RWPE2 (cell line): ENCODE measurements around the gene NUP133.

Source experiments
- ATAC-seq: fragments of 200-7000 bp; cut with Tn5 transposase; 3 replicates; pipeline ENCODE4 v1.9.1; 2021; ENCODE audit warnings: low read depth
- DNase-seq: peaks from one replicate; pipeline ENCODE4 v3.0.0-alpha.2; 2020; ENCODE audit warnings: low spot score
- H3K27ac ChIP-seq: fragments of 450-650 bp; 2 replicates; pipeline ENCODE4 v1.5.1; 2017; ENCODE audit warnings: mild to moderate bottlenecking; ENCODE audit not compliant: poor library complexity, severe bottlenecking
- H3K27me3 ChIP-seq: fragments of 250-450 bp; sonication (Bioruptor Pico); 2 replicates; pipeline ENCODE4 v1.5.1; 2021; ENCODE audit warnings: mild to moderate bottlenecking, moderate library complexity; ENCODE audit not compliant: insufficient read depth, poor library complexity, severe bottlenecking
- H3K36me3 ChIP-seq: fragments of 250-450 bp; sonication (Bioruptor Pico); 2 replicates; pipeline ENCODE4 v1.5.1; 2020; ENCODE audit warnings: low read depth, mild to moderate bottlenecking, moderate library complexity
- H3K4me1 ChIP-seq: fragments of 250-450 bp; sonication (Bioruptor Pico); 2 replicates; pipeline ENCODE4 v1.5.1; 2021; ENCODE audit warnings: mild to moderate bottlenecking, moderate library complexity; ENCODE audit not compliant: insufficient read depth, poor library complexity, severe bottlenecking
- H3K4me3 ChIP-seq: fragments of 250-450 bp; sonication (Bioruptor Pico); 2 replicates; pipeline ENCODE4 v1.5.1; 2021; ENCODE audit warnings: mild to moderate bottlenecking, moderate library complexity; ENCODE audit not compliant: severe bottlenecking
- H3K9me3 ChIP-seq: fragments of 250-450 bp; sonication (Bioruptor Pico); 2 replicates; pipeline ENCODE4 v1.5.1; 2021; ENCODE audit warnings: mild to moderate bottlenecking, moderate library complexity; ENCODE audit not compliant: severe bottlenecking
- TF ChIP-seq, protein P1 (sequence below): fragments of 450-650 bp; IDR thresholded peaks from one replicate; pipeline ENCODE4 v1.5.1; 2017; ENCODE audit warnings: mild to moderate bottlenecking, moderate library complexity; ENCODE audit not compliant: poor library complexity, severe bottlenecking

NUP133 gene

GRCh38 chr1:229538945-229539344 is 30.8 kb upstream of the NUP133 start:
- no peaks in the 10 kb centered on the region for H3K9me3 ChIP-seq
- no peaks in the 10 kb centered on the region for H3K27me3 ChIP-seq
- TF ChIP-seq, protein P1, sequence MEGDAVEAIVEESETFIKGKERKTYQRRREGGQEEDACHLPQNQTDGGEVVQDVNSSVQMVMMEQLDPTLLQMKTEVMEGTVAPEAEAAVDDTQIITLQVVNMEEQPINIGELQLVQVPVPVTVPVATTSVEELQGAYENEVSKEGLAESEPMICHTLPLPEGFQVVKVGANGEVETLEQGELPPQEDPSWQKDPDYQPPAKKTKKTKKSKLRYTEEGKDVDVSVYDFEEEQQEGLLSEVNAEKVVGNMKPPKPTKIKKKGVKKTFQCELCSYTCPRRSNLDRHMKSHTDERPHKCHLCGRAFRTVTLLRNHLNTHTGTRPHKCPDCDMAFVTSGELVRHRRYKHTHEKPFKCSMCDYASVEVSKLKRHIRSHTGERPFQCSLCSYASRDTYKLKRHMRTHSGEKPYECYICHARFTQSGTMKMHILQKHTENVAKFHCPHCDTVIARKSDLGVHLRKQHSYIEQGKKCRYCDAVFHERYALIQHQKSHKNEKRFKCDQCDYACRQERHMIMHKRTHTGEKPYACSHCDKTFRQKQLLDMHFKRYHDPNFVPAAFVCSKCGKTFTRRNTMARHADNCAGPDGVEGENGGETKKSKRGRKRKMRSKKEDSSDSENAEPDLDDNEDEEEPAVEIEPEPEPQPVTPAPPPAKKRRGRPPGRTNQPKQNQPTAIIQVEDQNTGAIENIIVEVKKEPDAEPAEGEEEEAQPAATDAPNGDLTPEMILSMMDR, result no peak
- DNase-seq (no peak), ATAC-seq (no peak)
- H3K4me3 ChIP-seq, result no peak overlapping the region
- no peaks in the 10 kb centered on the region for H3K4me1 ChIP-seq
- peaks cover 11% of the 10 kb centered on the region; the same call in 1 of the 2 replicates for H3K36me3 ChIP-seq
- no peak overlapping the region for H3K27ac ChIP-seq

DNA sequence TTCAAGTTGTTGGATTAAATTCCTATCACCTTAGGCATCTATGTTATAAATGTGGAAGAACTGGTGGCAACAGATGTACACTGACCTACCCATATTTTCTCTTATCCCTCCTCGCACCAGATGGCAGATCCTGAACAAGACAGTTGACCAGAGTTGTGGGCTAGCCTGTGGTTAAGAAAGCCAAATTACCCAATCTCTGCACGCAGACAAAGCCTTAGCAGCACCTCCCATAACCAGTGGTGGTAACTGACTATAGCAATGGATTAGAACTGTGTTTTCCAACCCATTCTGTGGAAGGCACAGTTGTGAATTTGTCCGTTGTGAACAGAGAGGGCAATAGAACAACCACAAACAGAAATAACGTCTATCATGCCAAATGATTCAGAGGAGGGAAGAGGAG is 29.8 kb upstream of the NUP133 start:
- no peak for ATAC-seq
- Histone ChIP-seq H3K27me3 (no peaks in the 10 kb centered on the region), H3K36me3 (peaks cover 11% of the 10 kb centered on the region; the same call in 1 of the 2 replicates), H3K9me3 (no peaks in the 10 kb centered on the region), H3K4me1 (no peaks in the 10 kb centered on the region), H3K4me3 (no peak overlapping the region), H3K27ac (no peak overlapping the region)
- TF ChIP-seq, protein P1, result no peak
- DNase-seq, result no peak

DNA sequence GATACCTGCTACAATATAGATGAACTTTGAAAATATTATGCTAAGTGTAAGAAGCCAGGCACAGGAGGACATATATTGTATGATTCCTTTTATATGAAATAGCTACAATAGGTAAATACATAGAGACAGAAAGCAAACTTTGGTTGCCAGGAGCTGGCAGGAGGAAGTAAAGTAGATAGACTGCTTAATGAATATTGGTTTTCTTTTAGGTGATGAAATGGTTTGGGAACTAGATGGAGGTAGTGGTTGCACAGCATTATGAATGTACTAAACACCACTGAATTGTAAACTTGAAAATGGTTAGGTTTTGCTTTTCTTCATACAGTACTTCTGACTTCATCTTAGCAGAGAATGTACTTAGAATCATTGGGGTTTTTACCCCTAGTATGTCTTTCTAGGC is 28.8 kb upstream of the NUP133 start:
- Histone ChIP-seq H3K4me3 (no peak overlapping the region), H3K4me1 (no peaks in the 10 kb centered on the region), H3K9me3 (no peaks in the 10 kb centered on the region), H3K36me3 (peaks cover 11% of the 10 kb centered on the region; the same call in 1 of the 2 replicates), H3K27me3 (no peaks in the 10 kb centered on the region), H3K27ac (no peak overlapping the region)
- DNase-seq (no peak), ATAC-seq (no peak)
- TF ChIP-seq, protein P1, result no peak

GRCh38 chr1:229535230-229535629 is 27.1 kb upstream of the NUP133 start:
- Histone ChIP-seq H3K4me1 (no peaks in the 10 kb centered on the region), H3K9me3 (no peaks in the 10 kb centered on the region), H3K27me3 (no peaks in the 10 kb centered on the region), H3K4me3 (no peak overlapping the region), H3K36me3 (peaks cover 11% of the 10 kb centered on the region; the same call in 1 of the 2 replicates), H3K27ac (no peak overlapping the region)
- DNase-seq (no peak), ATAC-seq (no peak)
- TF ChIP-seq, protein P1, result no peak

- no peak overlapping the region for H3K27ac ChIP-seq
- TF ChIP-seq, protein P1, result no peak
- H3K9me3 ChIP-seq, result no peaks in the 10 kb centered on the region
- no peaks in the 10 kb centered on the region for H3K36me3 ChIP-seq
- no peak for ATAC-seq
- no peaks in the 10 kb centered on the region for H3K4me1 ChIP-seq
- H3K27me3 ChIP-seq, result no peaks in the 10 kb centered on the region
- H3K4me3 ChIP-seq, result no peak overlapping the region
- DNase-seq, result no peak
Measured at GRCh38 chr1:229531326-229531725, 23.2 kb upstream of the NUP133 start.
